SK-N-MC (cell line): ENCODE results near the gene MYO9A.

Experiments
- EZH2 ChIP-seq: fragments of 200-600 bp; sonication (generic); IDR thresholded peaks from one replicate; pipeline ENCODE4 v1.6.1; 2017; ENCODE audit warnings: antibody characterized with exemption
- POLR2AphosphoS5 ChIP-seq: IDR thresholded peaks from 2 replicates; pipeline ENCODE4 v1.6.1; 2012; ENCODE audit warnings: mild to moderate bottlenecking, low read depth, low read length, borderline replicate concordance

GRCh38 chr15:72166716-72167417, 48.9 kb upstream of the MYO9A start:
- TF ChIP-seq EZH2 (no peak), POLR2AphosphoS5 (no peak)
